Adipocyte (in vitro differentiated cells): Measurements from ENCODE around the gene NFKBIE.

Source experiments
- DNase-seq: peaks from one replicate; pipeline ENCODE4 v3.0.0-alpha.2; 2015; ENCODE audit warnings: low read depth
- H3K27me3 ChIP-seq: replicated peaks from 2 replicates; pipeline ENCODE4 v1.7.0; 2013; ENCODE audit warnings: mild to moderate bottlenecking, low read length, moderate library complexity; ENCODE audit not compliant: control insufficient read depth, insufficient read depth
- H3K36me3 ChIP-seq: 2 replicates; pipeline ENCODE4 v1.7.0; 2013; ENCODE audit warnings: low read length, mild to moderate bottlenecking, moderate library complexity; ENCODE audit not compliant: control insufficient read depth, insufficient read depth, severe bottlenecking
- H3K4me1 ChIP-seq: 2 replicates; pipeline ENCODE4 v1.7.0; 2013; ENCODE audit warnings: mild to moderate bottlenecking, low read length, moderate library complexity; ENCODE audit not compliant: control insufficient read depth, insufficient read depth
- H3K4me3 ChIP-seq: 2 replicates; pipeline ENCODE4 v1.7.0; 2013; ENCODE audit warnings: mild to moderate bottlenecking, low read length, moderate library complexity
- H3K9ac ChIP-seq: 2 replicates; pipeline ENCODE4 v1.7.0; 2013; ENCODE audit warnings: mild to moderate bottlenecking, low read length, moderate library complexity
- H3K9me3 ChIP-seq: 2 replicates; pipeline ENCODE4 v1.7.0; 2013; ENCODE audit warnings: mild to moderate bottlenecking, low read length, moderate library complexity; ENCODE audit not compliant: control insufficient read depth

The NFKBIE gene

DNA sequence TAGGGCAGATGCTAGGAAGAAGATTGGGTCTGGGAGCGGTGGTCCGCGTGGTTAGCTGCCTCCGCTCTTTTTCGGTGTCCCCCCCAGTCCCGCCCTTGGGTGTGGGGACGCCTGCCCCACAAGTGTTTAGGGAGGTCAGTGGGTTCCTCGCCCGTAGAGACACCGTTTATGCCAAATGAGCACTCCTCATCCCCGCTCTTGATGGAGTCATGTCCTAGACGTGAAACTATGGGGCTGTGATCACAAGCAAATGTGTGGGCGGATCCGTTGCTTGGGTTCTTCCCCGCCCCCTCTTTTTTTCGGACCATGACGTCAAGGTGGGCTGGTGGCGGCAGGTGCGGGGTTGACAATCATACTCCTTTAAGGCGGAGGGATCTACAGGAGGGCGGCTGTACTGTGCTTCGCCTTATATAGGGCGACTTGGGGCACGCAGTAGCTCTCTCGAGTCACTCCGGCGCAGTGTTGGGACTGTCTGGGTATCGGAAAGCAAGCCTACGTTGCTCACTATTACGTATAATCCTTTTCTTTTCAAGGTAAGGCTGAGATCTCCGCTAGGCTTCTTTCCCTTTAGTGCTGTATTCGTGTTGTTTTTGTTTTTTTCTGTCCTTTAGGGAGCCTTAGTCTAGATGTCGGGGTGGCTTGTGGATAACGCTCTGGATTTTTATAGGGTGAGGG is 18.6 kb downstream of the NFKBIE start, which contains the start of gene HSP90AB1:
TSS of gene HSP90AB1 (plus strand) at position 439 of the 675 bp plus-strand sequence. CDS start 1,529 bp downstream, outside the sequence.
- Histone ChIP-seq H3K27me3 (no peaks in the 10 kb centered on the region), H3K36me3 (peaks cover 32% of the 10 kb centered on the region), H3K9me3 (no peaks in the 10 kb centered on the region), H3K4me1 (peaks cover 23% of the 10 kb centered on the region), H3K9ac (peak within 1 kb of the TSS; percentile 100), H3K4me3 (peak within 1 kb of the TSS; percentile 100)
- DNase-seq = peak; percentile 98

DNA sequence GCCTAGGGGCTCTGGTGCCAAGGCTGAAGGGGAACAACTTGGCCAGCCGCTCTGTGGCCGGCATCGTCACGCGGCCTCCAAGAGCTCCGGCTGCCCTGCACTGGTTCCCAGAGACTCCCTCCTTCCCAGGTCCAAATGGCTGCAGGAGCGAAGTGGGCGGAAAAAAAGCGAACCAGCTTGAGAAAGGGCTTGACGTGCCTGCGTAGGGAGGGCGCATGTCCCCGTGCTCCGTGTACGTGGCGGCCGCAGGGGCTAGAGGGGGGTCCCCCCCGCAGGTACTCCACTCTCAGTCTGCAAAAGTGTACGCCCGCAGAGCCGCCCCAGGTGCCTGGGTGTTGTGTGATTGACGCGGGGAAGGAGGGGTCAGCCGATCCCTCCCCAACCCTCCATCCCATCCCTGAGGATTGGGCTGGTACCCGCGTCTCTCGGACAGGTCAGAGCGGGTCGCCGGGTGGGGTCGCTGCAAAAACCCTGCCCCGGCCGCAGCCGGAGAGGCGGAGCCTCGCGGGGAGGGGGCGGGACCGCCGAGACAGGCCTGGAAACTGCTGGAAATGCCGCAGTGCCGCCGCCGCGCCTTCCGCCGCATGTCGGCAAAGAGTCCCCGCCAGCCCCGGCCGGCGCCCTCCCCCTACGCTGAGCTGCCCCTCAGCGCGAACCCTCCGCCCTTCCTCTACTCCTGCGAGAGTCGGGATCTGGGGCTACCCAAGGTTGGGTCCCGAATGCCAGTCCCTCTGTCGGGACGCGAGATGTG is 19.3 kb downstream of the NFKBIE start:
- Histone ChIP-seq H3K4me1 (peaks cover 23% of the 10 kb centered on the region), H3K9ac (peak overlapping the region; percentile 100), H3K4me3 (peak overlapping the region; percentile 100), H3K36me3 (peaks cover 25% of the 10 kb centered on the region), H3K27me3 (no peaks in the 10 kb centered on the region), H3K9me3 (no peaks in the 10 kb centered on the region)
- peak; percentile 89 for DNase-seq

DNA sequence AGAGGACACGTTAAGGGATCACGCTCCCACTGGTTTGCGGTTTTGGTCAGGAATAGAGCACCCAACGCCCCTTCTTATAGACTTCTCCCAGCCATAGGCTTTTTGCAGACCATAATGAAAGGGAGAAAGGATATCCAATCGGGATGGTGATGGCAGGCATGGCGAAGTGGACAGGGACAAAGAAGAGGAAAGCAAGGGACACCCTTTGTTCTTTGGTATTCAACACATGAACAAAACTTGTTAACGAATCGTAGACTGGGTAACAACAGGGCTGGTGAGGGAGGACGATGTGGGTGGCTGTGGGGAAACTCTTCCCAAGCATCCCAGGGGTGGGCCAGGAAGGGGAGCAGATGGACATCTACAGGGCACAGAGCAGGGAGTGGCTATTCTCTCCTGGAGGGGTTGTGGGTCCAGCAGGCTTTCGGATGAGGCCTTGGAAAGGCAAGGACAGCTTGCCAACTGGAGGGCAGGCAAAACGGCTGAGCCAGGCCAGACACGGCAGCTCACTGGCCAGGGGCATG is 19.9 kb downstream of the NFKBIE start:
- no peaks in the 10 kb centered on the region for H3K27me3 ChIP-seq
- no peaks in the 10 kb centered on the region for H3K9me3 ChIP-seq
- H3K36me3 ChIP-seq = peaks cover 19% of the 10 kb centered on the region
- peak overlapping the region; percentile 100 for H3K9ac ChIP-seq
- peaks cover 23% of the 10 kb centered on the region for H3K4me1 ChIP-seq
- DNase-seq = no peak
- peak overlapping the region; percentile 100 for H3K4me3 ChIP-seq

DNA sequence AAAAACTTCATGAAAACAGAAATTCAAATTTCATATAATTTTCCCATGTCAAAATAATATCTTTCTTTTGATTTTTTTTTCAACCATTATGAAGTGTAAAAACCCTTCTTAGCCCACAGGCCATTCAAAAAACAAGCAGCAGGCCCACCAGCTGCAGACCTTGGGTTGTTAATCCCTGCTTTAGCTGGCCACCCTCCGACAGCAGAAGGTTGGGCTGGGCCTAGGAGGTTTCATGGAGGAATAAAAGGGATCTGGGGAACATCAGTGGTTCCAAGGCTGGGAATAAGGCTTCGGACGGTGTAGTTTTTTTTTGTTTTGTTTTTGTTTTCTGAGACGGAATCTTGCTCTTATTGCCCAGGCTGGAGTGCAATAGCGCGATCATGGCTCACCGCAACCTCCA is 22.0 kb downstream of the NFKBIE start:
- peaks cover 12% of the 10 kb centered on the region for H3K4me1 ChIP-seq
- no peaks in the 10 kb centered on the region for H3K9me3 ChIP-seq
- H3K9ac ChIP-seq = no peak overlapping the region
- no peak for DNase-seq
- no peaks in the 10 kb centered on the region for H3K27me3 ChIP-seq
- no peak overlapping the region for H3K4me3 ChIP-seq
- H3K36me3 ChIP-seq = no peaks in the 10 kb centered on the region

DNA sequence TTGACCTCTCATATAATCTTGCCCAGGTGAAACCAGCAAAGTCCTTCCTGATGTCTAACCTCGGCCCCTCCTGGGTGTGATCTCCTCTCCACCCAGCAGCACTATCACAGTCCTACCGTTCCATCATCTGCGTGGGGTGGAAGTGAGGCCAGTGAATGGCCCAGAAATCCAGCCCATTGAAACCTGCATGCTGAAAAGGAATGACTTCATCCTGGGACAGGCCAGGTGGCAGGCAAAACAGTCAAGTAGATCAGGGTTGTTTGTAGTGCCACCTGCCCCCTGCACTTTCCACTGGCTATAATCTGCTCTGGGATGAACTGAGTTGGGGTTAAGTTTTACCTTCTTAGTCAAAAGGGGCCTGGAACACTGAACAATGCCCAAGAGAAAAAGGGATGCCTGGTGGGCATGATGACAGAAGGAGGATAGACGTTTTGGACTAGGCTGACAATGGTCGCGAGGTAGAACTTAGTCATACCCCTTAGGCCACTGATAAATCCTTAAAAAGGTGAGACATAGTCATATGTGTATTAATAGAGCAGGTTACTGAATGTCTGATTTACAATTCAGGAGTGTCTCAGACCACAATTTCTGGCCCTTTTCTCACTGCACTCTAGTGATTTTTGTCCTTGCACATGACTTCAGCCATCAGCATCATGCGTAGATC is 26.5 kb downstream of the NFKBIE start:
- no peak for DNase-seq
- Histone ChIP-seq H3K36me3 (peaks cover 4% of the 10 kb centered on the region), H3K9me3 (no peaks in the 10 kb centered on the region), H3K27me3 (no peaks in the 10 kb centered on the region), H3K9ac (no peak overlapping the region), H3K4me3 (no peak overlapping the region), H3K4me1 (peaks cover 47% of the 10 kb centered on the region)

DNA sequence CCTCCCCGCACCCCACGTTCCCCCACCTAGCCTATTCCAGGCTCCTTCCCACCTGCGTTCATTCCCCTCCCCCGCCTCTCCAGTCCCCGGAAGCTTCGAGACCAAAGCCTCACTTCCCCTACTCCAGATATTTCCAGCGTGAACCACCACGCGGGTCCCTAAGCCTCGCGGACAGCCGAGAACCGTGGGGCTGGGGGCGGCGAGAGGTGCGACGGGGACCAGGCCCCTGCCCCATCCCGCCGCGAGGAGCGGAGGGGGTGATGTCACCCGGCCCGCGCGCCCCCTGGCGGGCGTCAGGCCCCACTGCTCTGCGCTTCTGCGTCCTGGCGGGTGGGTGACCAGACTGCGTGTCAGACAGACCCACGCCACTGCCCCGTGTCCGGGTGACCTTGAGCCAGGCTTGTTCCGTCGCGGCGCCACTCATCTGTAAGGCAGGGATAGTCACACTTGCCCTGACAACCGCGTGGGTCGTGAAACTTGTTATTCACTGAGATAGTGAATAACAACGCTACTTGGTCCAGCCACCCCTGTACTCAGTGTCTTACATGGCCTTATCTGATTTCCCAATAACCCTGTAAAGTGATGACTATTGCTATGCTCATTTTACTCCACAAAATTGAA is 27.4 kb downstream of the NFKBIE start:
- Histone ChIP-seq H3K9me3 (no peaks in the 10 kb centered on the region), H3K36me3 (peaks cover 10% of the 10 kb centered on the region), H3K9ac (peak overlapping the region; percentile 68), H3K4me1 (peaks cover 56% of the 10 kb centered on the region), H3K4me3 (peak overlapping the region; percentile 79), H3K27me3 (no peaks in the 10 kb centered on the region)
- DNase-seq = peak; percentile 94

DNA sequence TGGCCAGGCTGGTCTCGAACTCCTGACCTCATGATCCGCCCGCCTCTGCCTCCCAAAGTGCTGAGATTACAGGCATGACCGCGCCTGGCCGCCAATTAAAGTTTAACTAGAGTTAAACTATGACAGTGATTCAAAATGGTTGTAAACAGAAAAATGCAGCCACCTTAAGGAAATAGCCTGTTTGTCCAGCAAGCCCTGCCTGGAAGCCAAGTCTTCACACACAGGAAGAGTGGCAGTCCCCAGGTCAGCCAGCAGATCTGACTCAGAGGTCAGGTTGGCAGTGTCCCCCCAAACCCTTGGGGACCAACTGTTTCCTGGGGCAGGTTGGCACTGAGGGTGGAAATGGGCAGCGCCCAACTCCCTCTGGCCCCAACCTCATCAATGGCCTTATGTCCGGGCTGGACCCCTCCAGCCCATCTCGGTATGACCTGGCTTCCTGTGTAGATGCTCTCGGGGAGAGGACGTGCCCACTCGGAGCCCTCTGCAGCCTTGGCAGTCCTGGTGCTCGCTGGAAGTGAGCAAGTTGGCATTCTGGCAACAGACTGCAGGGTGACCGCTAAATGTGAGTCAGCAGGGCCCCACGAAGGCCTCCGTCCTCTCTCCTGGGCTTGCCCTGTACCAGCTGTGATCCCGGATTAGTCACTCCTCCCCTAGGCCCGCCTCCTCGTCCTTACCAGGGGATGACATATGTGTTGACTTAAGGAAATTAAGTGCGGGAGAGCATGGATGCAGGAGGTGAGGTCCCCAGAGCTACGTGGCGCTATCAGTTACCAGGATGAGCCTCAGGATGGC is 28.1 kb downstream of the NFKBIE start:
- peaks cover 58% of the 10 kb centered on the region for H3K4me1 ChIP-seq
- H3K9ac ChIP-seq = peak overlapping the region; percentile 68
- peak; percentile 95 for DNase-seq
- peak overlapping the region; percentile 79 for H3K4me3 ChIP-seq
- peaks cover 17% of the 10 kb centered on the region for H3K36me3 ChIP-seq
- no peaks in the 10 kb centered on the region for H3K9me3 ChIP-seq
- H3K27me3 ChIP-seq = no peaks in the 10 kb centered on the region

DNA sequence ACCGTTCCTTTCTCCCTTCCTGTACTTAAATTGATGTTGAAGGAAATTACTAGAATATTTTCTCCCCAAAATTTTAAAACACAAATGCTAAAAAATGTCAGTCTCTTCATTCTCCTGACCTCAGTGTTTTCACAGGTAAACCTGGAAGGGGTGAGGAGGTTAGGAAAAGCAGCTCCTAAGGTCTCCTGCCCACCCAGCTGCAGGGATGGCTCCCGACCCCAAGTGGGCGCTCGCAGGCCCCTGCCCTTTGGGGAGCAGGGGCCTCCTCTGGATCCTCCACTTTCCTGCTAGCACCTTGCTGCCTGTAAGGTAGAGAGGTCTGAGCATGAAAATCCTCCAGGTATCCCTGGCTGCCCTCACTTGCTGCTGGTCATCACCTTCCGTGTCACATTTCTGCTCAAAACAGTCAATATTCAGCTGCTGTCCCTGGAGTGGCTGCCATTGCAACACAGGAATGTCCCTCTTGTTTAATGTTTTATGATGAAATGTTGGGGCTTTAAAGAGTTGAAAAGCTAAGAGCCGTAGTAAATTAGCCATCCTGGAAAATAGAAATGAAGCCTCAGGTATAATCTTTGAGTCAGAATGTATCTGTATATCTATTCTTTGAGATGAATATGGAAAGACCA is 29.3 kb downstream of the NFKBIE start:
- no peaks in the 10 kb centered on the region for H3K9me3 ChIP-seq
- H3K4me1 ChIP-seq = peaks cover 58% of the 10 kb centered on the region
- DNase-seq = no peak
- no peaks in the 10 kb centered on the region for H3K27me3 ChIP-seq
- no peak overlapping the region for H3K4me3 ChIP-seq
- H3K9ac ChIP-seq = peak overlapping the region; percentile 21
- peaks cover 24% of the 10 kb centered on the region for H3K36me3 ChIP-seq

DNA sequence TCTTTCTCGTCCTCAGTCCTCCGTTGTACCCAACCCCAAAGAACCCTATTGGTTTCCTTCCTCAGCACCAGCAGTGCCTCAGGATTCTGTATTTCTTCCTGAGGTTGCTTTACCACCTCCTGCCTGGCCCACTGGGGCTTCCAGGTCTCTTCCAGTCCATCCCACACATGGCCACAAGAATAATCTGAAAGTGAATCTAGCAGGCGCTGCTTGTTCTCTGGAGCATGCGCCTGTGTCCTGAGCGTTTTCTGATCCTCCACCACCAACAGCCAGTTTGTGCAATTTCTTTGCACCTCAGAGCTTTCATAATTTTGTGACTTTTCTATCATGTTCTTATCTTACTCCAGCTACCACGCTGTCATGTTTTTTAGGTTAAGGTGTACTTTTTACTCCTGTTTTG is 30.1 kb downstream of the NFKBIE start:
- peaks cover 59% of the 10 kb centered on the region for H3K4me1 ChIP-seq
- no peaks in the 10 kb centered on the region for H3K9me3 ChIP-seq
- no peaks in the 10 kb centered on the region for H3K27me3 ChIP-seq
- H3K9ac ChIP-seq = peak overlapping the region; percentile 81
- H3K36me3 ChIP-seq = peaks cover 29% of the 10 kb centered on the region
- DNase-seq = no peak
- no peak overlapping the region for H3K4me3 ChIP-seq
